Middle frontal gyrus (tissue), 1 donor: ENCODE results near the gene FAM131C.

Experiments
- DNase-seq: peaks from one replicate; pipeline ENCODE4 v3.0.0-alpha.2; 2015; ENCODE audit warnings: low spot score; ENCODE audit errors: extremely low spot score

The FAM131C gene

DNA sequence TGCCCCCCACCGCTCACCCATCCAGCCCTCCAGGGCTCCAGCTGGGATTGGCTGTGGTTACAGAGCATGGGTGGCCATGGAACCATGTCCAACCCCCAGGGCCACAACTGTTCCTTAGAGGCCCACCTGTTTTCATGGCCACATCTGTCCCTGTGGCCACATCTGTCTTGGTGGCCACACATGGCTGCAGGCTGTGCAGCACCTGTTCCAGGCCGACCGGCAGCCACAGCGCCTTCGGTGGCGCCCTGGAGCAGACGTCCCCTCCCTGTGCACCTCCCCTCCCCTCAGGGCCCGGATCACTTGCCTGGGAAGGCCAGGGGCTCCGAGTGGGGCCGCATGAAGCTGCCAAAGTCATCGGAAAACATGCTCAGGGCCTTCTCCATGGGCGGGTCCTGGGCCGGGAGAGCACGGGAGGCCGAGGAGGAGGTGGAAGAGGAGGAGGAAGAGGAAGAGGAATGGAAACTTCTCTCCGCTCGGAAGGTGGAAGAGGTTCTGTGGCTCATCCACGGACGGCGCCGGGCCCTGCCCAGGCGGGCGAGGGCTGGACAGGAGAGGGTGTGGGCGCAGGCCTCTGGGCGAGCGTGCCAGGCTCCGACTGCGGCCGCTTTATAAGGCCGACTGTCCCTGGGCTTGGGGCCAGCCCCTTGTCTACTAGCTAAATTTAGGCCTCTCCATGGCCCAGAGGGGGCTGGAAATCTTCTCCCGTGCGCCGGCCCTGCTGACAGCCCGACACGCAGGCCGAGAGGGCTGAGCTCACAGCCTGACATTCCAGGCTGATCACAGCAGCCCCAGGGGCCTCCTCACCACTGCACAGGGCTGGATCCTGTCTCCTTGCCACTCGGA, 55.8 kb downstream of the FAM131C start, which contains the start of gene HSPB7:
HSPB7 (minus strand) TSS at position 583 of the 843 bp plus-strand sequence; CDS start at position 503, 80 bp downstream.
- DNase-seq: no peak

DNA sequence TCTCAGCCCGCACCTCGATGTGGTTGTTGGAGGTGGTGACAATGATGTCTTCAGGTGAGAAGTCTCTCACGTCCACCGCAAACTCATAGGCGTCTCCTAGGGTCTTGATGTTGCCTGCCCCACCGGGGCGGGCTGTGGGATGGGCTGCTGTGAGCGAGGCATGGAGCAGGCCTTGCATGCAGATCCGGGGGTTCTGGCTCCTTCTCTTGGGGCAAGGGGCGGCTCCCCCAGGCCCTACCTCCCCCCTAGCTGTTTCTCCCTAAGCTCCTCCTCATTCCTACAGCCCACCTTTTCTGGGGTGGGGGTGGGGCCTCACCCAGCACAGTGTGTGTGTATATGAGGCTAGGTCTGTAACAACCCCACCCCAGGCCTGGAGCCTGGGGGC, 56.4 kb downstream of the FAM131C start:
- DNase-seq: no peak

DNA sequence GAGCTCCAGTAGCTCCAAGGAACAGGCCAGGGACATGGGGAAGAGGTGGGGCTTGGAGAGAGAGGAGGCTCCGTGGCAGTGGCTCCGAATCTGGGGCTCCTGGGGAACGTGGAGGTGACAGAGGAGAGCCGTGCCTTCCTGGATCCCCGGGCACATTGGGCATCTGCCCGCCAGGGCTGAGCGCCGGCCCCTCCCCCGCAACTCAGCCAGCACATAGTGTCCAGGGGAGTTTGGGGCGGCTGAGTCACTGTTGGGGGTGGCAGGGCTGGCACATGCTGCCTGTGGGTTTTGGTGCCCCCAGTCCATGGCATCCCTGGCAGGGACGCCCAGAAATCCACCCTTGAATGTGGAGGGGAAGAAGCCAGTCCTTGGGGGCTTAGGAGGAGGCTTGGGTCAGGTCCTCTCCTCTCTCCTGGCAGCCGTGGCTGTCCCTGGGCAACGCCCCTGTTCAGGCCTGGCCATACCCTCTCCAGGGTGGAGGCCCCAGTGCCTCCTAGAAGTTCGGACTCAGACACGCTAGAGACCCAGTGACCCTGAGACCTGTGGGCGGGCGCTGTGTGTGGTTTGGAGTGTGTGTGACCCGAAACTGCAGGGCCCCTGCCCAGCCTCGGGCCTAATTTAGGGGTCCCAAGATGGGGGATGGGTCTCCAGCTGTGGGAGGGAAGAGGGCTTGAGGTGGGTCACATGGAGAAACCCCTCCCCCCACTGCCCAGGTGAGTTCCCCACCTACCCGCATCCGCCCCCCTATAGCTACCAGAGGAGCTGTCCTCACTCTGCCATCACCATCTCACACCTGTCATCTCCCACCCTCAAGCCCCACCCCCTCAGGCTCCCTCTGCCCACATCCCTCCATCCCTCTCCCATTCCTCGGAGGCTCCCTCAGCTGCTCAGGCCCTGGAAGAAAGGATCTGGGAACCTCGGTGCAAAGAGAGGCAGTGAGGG, 57.2 kb downstream of the FAM131C start:
- no peak for DNase-seq

DNA sequence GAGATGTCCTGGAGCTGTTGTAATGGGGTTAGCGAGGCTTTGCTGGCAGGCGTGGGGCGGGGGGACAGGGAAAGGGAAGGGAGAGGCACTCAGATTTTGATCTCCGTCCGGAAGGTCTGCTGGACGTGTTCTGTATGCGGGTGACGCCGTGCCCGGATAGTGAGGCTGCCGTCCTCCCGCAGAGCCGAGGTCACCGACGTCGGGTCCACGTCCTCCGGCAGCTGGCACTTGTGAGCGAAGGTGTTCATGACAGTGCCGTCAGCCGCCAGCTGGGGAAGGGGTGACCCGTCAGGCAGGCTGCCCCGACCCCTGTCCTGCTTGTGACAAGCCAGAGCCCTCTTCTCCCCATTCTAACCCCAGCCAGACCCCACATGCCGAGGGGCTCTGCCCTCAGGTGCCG, 58.0 kb downstream of the FAM131C start:
- DNase-seq: no peak

DNA sequence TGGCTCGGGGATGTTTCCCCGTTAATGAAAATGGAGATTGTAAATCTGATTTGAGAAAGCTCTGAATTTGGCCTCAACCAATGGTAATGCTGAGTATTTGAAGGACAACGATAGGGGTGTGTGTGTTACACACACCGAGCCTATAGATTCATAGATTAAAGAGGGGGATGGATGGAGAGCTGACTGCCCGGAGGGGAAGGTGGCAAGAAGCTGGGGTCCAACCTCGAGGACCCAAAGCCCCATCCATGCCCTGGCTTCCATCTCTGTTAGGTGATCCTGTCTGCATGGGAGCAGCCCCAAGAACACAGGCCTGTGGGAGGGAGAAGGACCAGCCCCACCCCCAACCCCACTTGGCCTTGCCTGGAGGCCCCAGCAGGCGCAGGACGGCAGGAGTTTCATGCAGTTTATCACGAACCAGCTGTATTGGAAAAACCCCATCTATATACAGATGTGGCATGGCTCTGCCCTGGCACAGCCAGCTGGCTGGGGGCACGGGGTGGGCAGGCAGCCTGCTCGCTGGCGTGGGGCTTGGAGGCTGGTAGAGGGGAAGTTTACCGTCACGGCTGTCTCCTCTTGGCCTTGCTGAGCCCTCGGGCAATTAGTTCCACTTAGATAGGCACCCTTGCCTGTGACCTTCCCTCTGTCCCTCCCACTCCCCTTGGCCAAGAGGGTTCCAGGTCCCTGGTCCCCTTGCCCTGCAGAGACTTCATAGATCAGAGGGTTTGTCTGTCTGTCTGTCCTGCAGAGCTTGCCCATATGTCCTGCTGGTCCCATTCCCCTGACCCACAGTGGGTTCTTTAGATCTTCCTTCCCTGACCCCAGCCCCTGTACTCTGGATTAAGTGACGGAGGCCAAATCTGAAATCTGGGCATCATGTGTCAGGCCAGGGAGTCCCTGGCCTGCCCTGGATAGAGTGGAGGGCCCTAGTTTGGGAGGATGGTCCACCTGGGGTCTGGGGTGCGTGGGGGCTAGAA, 58.7 kb downstream of the FAM131C start:
- DNase-seq: no peak

DNA sequence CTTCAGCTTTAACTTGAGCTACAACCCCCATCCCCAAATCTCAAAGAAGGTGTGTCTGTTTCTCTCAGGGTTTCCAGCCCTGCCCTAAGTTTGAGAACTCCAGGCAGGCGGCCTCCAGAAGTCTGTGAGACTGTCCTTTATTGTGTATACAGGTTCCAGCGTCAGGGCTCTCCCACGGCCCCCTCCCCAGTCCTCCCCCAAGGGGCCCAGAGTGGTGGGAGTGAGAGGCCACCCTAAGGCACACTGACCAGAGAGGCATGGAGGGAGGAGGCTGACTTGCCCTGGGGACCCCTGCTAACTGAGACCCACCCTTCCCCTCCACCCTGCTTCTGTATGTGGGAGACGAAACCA, 59.6 kb downstream of the FAM131C start:
- DNase-seq: no peak

DNA sequence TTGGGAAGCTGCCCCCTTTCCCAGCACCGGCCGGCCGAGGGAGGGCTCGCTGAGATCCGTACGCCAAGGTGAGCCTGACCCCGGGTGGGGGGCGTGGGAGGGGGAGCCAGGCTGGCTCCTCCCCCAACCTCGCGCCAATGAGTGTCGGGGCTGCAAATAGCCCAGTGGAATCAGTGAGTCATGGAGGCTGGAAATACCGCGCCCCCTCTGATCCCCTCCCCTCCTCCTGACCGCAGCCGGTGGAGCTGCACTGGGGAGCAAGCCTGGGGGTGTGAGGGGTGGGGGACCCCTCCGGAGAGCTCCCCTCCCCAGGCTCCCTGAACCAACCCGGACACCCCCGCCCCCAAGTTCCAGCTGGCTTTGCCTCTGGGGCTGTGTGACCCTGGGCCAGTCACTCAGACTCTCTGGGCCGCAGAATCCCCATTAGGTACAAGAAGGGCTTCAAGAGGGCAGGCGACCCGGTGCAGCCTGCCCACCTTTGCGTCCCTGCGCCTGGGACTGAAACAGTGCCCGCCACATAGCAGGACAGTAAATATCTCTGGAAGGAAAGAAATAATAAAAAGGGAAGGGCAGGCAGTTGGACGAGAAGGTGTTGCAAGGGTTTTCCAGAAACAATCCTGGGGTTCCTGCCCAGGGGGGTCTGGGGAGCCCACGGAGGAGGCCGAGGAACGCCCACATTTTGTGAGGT, 60.1 kb downstream of the FAM131C start:
- no peak for DNase-seq

DNA sequence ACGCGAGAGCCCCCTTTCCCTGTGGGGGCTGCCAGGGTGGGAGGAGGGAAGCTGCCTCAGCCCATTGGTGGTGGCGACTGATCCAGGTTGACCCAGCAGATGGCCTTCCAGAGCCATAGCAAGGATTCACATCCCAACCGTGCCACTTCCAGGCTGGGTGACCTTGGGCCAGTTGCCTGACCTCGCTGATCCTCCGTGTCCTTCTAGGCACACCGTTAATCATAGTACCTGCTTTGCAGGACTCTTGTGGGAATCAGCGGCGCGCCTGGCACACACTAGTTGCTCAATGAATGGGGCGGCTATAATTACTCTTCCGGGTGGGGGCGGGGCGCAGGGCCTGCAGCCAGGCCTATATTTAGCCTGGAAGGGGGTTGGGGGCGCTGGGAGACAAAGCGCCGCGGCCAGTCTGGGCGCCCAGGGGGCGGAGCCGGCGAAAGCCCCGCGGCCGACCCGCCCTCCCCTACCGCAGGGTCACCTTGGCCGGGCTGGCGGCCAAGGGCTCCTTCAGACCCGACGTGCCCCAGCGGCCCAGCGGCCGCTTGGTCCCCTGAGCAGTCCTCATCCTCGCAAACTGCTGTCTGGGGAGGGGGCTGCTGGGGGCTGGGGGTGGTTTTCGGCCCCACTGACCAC, 60.7 kb downstream of the FAM131C start:
- no peak for DNase-seq

DNA sequence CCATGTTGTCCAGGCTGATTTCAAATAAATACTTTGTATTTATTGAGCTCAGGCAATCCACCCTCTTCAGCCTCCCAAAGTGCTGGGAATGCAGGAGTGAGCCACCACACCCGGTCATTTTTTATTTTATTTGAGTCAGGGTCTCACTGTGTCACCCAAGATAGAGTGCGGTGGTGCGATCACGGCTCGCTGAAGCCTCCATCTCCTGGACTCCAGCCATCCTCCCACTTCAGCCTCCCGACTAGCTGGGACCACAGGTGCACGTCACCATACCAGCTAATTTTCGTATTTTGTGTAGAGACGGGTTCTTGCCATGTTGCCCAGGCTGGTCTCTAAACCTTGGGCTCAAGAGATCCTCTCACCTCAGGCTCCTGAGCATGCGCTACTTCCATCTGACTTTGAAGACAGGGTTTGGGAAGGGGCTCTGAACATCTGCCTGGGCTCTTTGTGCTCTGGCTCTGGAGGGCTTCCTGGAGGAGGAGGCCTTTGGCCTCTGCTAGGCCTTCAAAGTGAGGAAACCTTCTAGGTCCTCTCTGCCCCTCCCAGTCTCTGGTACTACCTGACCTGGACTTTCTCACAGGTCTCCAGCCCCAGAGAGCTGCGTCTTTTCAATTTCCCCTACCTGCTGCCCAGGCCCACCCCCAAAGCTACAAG, 61.4 kb downstream of the FAM131C start:
- no peak for DNase-seq

DNA sequence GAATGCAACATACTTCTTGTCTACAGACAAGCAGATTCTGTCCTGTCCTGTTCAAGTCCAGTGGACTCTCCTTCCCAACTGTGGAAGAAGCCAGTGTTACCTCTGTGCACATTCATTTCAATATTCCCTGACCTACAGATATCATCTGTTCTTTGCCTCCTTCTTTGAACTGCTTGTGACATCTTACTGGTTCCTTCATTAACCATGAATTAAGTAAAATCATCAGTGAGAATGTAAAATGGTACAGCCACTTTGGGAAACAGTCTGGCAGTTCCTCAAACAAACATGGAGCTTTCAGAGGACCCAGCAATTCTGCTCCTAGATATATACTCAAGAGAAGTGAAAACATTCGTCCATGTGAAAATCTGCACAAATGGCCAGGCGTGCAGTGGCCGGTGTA, 62.6 kb downstream of the FAM131C start:
- DNase-seq: no peak

DNA sequence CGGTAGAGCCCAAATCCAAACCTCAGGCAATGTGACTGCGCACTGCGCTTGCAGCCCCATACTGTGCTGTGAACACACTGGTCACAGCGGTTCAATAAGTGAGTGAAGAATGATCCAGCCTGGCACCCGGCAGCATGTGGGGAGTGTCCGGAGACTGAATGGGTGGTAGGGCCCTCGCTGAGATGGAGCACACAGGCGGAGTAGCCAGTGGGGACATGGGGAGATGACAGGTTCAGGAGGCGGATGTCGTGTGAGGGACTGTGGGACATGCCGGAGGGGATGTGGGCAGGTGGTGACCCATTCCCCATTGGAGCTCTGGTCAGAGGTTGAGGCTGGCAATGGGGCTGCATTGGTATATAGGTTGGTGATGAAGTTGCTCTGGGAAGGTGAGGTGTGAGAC, 63.8 kb downstream of the FAM131C start:
- DNase-seq: no peak

DNA sequence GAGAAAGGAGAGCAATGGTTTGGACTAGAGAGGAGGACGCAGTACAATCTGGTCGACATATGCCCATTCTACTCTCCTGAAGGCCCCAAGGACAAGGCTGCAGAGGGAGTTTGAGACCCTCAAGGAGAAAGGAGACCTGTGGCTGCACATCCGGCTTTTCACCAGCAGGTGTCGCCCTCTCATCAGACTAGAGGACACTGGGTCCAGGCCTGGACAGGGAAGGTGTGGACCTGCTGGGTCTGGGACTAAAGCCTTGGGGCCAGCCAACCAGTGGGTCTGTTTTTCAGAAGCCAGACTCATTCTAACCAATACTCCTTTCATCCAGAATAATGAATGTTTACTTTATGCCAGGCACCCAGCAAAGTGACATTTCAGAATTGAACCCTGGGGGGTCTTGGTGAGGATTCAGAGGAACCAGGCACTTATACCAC, 64.4 kb downstream of the FAM131C start:
- DNase-seq: no peak
